Mesenchymal stem cell (in vitro differentiated cells and primary cell): ENCODE results near the gene RHOD.

Source experiments
- DNase-seq: peaks from one replicate; pipeline ENCODE4 v3.0.0-alpha.2; 2013
- H2AFZ ChIP-seq: one replicate; pipeline ENCODE4 v1.6.1; 2013; ENCODE audit warnings: low read depth, mild to moderate bottlenecking, control low read depth, inconsistent platforms, low read length, moderate library complexity
- H2AK5ac ChIP-seq: 2 replicates; pipeline ENCODE4 v1.6.1; 2013; ENCODE audit warnings: low read length, moderate library complexity, mild to moderate bottlenecking, inconsistent platforms; ENCODE audit not compliant: severe bottlenecking
- H2BK120ac ChIP-seq: one replicate; pipeline ENCODE4 v1.6.1; 2013; ENCODE audit warnings: low read depth, mild to moderate bottlenecking, inconsistent platforms, low read length, moderate library complexity
- H2BK12ac ChIP-seq, 2 experiments: one replicate each; pipeline ENCODE4 v1.6.1; 2013; ENCODE audit warnings: inconsistent platforms in 2 of 2, low read length in 2 of 2, mild to moderate bottlenecking in 2 of 2, moderate library complexity in 2 of 2, control low read depth in 1 of 2
- H2BK15ac ChIP-seq: one replicate; pipeline ENCODE4 v1.6.1; 2013; ENCODE audit warnings: mild to moderate bottlenecking, low read depth, inconsistent platforms; ENCODE audit not compliant: poor library complexity, severe bottlenecking
- H2BK5ac ChIP-seq: 2 replicates; pipeline ENCODE4 v1.6.1; 2013; ENCODE audit warnings: low read depth, mild to moderate bottlenecking, low read length, control low read depth, inconsistent platforms; ENCODE audit not compliant: poor library complexity, severe bottlenecking
- H3K14ac ChIP-seq, 2 experiments: one replicate each; pipeline ENCODE4 v1.6.1; 2013; ENCODE audit warnings: inconsistent platforms in 2 of 2, low read length in 2 of 2, control low read depth in 1 of 2, mild to moderate bottlenecking in 1 of 2, moderate library complexity in 1 of 2
- H3K18ac ChIP-seq, 2 experiments: one replicate each; pipeline ENCODE4 v1.6.1; 2013; ENCODE audit warnings: inconsistent platforms in 2 of 2, low read length in 2 of 2, control low read depth in 1 of 2, low read depth in 1 of 2, mild to moderate bottlenecking in 1 of 2
- H3K23ac ChIP-seq, 2 experiments: one replicate each; pipeline ENCODE4 v1.6.1; 2013; ENCODE audit warnings: inconsistent platforms in 2 of 2, low read length in 2 of 2, mild to moderate bottlenecking in 2 of 2, moderate library complexity in 2 of 2, control low read depth in 1 of 2
- H3K27ac ChIP-seq: 2 replicates; pipeline ENCODE4 v1.5.1; 2013; ENCODE audit warnings: mild to moderate bottlenecking, moderate library complexity, low read length, control low read depth, inconsistent platforms; ENCODE audit not compliant: poor library complexity, severe bottlenecking
- H3K27me3 ChIP-seq, 2 experiments: 2 replicates each; pipeline versions ENCODE4 v1.6.1 to v1.7.0; 2013; ENCODE audit warnings: low read length in 2 of 2, mild to moderate bottlenecking in 2 of 2, moderate library complexity in 2 of 2, control low read depth in 1 of 2, inconsistent platforms in 1 of 2; ENCODE audit not compliant: control insufficient read depth in 1 of 2, insufficient read depth in 1 of 2
- H3K36me3 ChIP-seq, 2 experiments: 2 replicates each; pipeline versions ENCODE4 v1.6.1 to v1.7.0; 2013; ENCODE audit warnings: low read length in 2 of 2, control low read depth in 1 of 2, inconsistent platforms in 1 of 2, low read depth in 1 of 2, mild to moderate bottlenecking in 1 of 2; ENCODE audit not compliant: insufficient read depth in 2 of 2, control insufficient read depth in 1 of 2
- H3K4ac ChIP-seq, 2 experiments: one replicate each; pipeline ENCODE4 v1.6.1; 2013; ENCODE audit warnings: inconsistent platforms in 2 of 2, low read length in 2 of 2, mild to moderate bottlenecking in 2 of 2, moderate library complexity in 2 of 2, control low read depth in 1 of 2, low read depth in 1 of 2
- H3K4me1 ChIP-seq: 2 replicates; pipeline ENCODE4 v1.6.1; 2013; ENCODE audit warnings: low read depth, low read length, control low read depth; ENCODE audit not compliant: control insufficient read depth, insufficient read depth
- H3K4me2 ChIP-seq: 2 replicates; pipeline ENCODE4 v1.6.1; 2013; ENCODE audit warnings: low read length, mild to moderate bottlenecking, inconsistent platforms; ENCODE audit not compliant: poor library complexity, severe bottlenecking
- H3K4me3 ChIP-seq, 2 experiments: 2 replicates each; pipeline versions ENCODE4 v1.5.1 to v1.7.0; 2013; ENCODE audit warnings: low read length in 2 of 2, mild to moderate bottlenecking in 2 of 2, control low read depth in 1 of 2, low read depth in 1 of 2; ENCODE audit not compliant: insufficient read depth in 1 of 2
- H3K79me1 ChIP-seq: replicated peaks from 2 replicates; pipeline ENCODE4 v1.6.1; 2013; ENCODE audit warnings: mild to moderate bottlenecking, control low read depth, low read length, inconsistent platforms; ENCODE audit not compliant: poor library complexity, severe bottlenecking
- H3K9ac ChIP-seq: 2 replicates; pipeline ENCODE4 v1.7.0; 2013; ENCODE audit warnings: mild to moderate bottlenecking, low read length, moderate library complexity
- H3K9me3 ChIP-seq: 2 replicates; pipeline ENCODE4 v1.7.0; 2013; ENCODE audit warnings: mild to moderate bottlenecking, low read length; ENCODE audit not compliant: control insufficient read depth
- H4K8ac ChIP-seq: one replicate; pipeline ENCODE4 v1.6.1; 2013; ENCODE audit warnings: inconsistent platforms, mild to moderate bottlenecking, low read length, moderate library complexity
- H4K91ac ChIP-seq: one replicate; pipeline ENCODE4 v1.6.1; 2013; ENCODE audit warnings: mild to moderate bottlenecking, low read length, inconsistent platforms
- WGBS: methylation state at CpG from one replicate; pipeline ENCODE4 v1.1.7; 2013; ENCODE audit warnings: mixed read lengths; 5-methylcytosine and 5-hydroxymethylcytosine counted together

The RHOD gene

DNA sequence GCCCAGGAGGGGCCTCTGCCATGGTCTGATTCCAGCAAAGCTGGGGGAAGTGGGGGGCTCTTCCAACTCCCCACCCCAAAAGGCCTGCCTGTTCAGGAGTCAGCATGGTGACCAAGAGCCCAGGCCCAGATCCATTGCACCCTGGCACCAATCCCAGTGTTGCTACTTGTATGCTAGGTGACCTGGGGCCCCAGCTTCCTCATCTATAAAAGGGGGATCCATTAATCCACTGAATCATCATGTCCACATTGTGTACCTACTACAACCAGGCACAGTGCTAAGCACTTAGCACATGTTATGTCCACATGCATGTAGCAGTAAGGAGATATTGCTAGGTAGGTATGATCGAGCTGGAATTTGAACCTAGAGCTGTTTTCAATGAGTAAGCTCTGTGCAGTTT, 31.7 kb upstream of the RHOD start:
- WGBS = 94% methylated on average over 1 of the region's 1 CpG

GRCh38 chr11:67025750-67026149, 30.9 kb upstream of the RHOD start:
- Histone ChIP-seq H4K8ac (no peak overlapping the region), H3K4me1 (peaks cover 34% of the 10 kb centered on the region), H3K23ac (no peak overlapping the region), H3K18ac (no peak overlapping the region), H3K4me3 (no peak overlapping the region), H3K79me1 (no peaks in the 10 kb centered on the region), H2AK5ac (no peak overlapping the region), H2AFZ (no peak overlapping the region), H2BK12ac (no peak overlapping the region), H2BK5ac (no peak overlapping the region), H2BK120ac (no peak overlapping the region), H4K91ac (no peak overlapping the region), H2BK15ac (no peak overlapping the region), H3K4ac (no peak overlapping the region), H3K27me3 (peaks cover 0 to 36% of the 10 kb centered on the region in 2 experiments), H3K9me3 (no peaks in the 10 kb centered on the region), H3K9ac (no peak overlapping the region), H3K14ac (no peak overlapping the region), H3K27ac (no peak overlapping the region), H3K4me2 (no peak overlapping the region), H3K36me3 (no peaks in the 10 kb centered on the region)
- WGBS = 88% methylated on average over 5 of the region's 8 CpGs
- DNase-seq = no peak

More for the DNA sequence above, 31.7 kb upstream of the RHOD start:
- Histone ChIP-seq H3K4me3 (no peak overlapping the region), H3K4me1 (peaks cover 33% of the 10 kb centered on the region), H2AFZ (no peak overlapping the region), H2AK5ac (no peak overlapping the region), H2BK12ac (no peak overlapping the region), H4K8ac (no peak overlapping the region), H3K27ac (no peak overlapping the region), H2BK15ac (no peak overlapping the region), H4K91ac (no peak overlapping the region), H2BK5ac (no peak overlapping the region), H3K79me1 (no peaks in the 10 kb centered on the region), H3K14ac (no peak overlapping the region), H3K23ac (no peak overlapping the region), H3K27me3 (peaks cover 0 to 36% of the 10 kb centered on the region in 2 experiments), H3K9me3 (no peaks in the 10 kb centered on the region), H3K4ac (no peak overlapping the region), H3K9ac (no peak overlapping the region), H2BK120ac (no peak overlapping the region), H3K18ac (no peak overlapping the region), H3K36me3 (no peaks in the 10 kb centered on the region), H3K4me2 (no peak overlapping the region)
- DNase-seq = no peak

DNA sequence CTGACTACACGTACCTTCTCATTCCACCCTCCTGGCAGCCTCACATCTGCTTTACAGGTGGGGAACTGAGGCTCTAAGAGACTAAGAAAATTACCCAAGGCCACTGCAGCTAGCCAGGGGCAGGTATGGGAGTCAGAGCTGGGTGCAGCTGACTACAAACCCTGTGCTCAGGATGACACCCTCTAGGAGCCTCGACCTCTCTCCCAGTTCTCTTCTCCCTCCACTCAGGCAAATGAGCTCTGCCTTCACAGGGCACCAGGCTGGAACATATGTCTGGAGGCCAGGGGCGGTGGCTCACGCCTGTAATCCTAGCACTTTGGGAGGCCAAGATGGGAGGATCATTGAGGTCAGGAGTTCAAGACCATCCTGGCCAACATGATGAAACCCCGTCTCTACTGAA, 29.7 kb upstream of the RHOD start:
- no peak overlapping the region for H2BK15ac ChIP-seq
- no peak overlapping the region for H2AK5ac ChIP-seq
- H3K27me3 ChIP-seq = peaks cover 0 to 36% of the 10 kb centered on the region in 2 experiments
- no peak overlapping the region for H2AFZ ChIP-seq
- no peak overlapping the region for H3K4ac ChIP-seq
- no peak overlapping the region for H3K18ac ChIP-seq
- H3K4me1 ChIP-seq = peaks cover 40% of the 10 kb centered on the region
- no peaks in the 10 kb centered on the region for H3K9me3 ChIP-seq
- H3K36me3 ChIP-seq = peaks cover 0 to 2% of the 10 kb centered on the region in 2 experiments
- H3K14ac ChIP-seq = no peak overlapping the region
- no peaks in the 10 kb centered on the region for H3K79me1 ChIP-seq
- no peak overlapping the region for H2BK12ac ChIP-seq
- H4K91ac ChIP-seq = no peak overlapping the region
- H2BK5ac ChIP-seq = no peak overlapping the region
- H3K4me3 ChIP-seq = no peak overlapping the region
- WGBS = 95% methylated on average over 4 of the region's 5 CpGs
- DNase-seq = no peak
- no peak overlapping the region for H3K4me2 ChIP-seq
- H2BK120ac ChIP-seq = no peak overlapping the region
- no peak overlapping the region for H4K8ac ChIP-seq
- no peak overlapping the region for H3K27ac ChIP-seq
- H3K23ac ChIP-seq = no peak overlapping the region
- H3K9ac ChIP-seq = no peak overlapping the region

DNA sequence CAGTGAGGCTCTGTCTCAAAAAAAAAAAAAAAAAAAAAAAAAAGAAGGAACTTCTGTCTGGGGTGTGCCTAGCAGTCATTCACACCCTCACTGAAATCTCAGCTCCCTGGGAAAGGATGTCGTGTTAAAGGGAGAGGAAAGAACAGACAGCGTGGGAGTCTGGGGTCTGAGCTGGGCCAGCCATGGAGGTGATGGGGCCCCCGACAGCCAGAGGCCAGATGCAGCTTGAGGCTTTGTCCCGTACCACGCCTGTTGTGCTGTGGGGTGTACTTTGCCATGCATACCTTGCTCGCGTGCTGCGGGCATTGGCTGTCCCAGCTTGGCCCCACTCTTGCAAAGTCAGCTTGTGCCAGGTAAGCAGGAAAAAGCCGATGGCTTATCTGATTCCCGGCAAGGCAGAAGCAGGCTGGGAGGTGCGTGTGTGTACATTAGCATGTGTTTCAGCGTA, 29.1 kb upstream of the RHOD start:
- Histone ChIP-seq H4K91ac (no peak overlapping the region), H3K27me3 (peaks cover 0 to 32% of the 10 kb centered on the region in 2 experiments), H2BK12ac (no peak overlapping the region), H3K79me1 (no peaks in the 10 kb centered on the region), H3K18ac (no peak overlapping the region), H3K4me2 (no peak overlapping the region), H2BK5ac (no peak overlapping the region), H3K9ac (no peak overlapping the region), H3K4ac (no peak overlapping the region), H3K23ac (no peak overlapping the region), H3K4me3 (no peak overlapping the region), H2BK120ac (no peak overlapping the region), H4K8ac (no peak overlapping the region), H3K27ac (no peak overlapping the region), H3K9me3 (no peaks in the 10 kb centered on the region), H3K36me3 (peaks cover 0 to 2% of the 10 kb centered on the region in 2 experiments), H3K14ac (no peak overlapping the region), H2BK15ac (no peak overlapping the region), H2AK5ac (no peak overlapping the region), H3K4me1 (peaks cover 39% of the 10 kb centered on the region), H2AFZ (no peak overlapping the region)
- 95% methylated on average over 12 of the region's 12 CpGs for WGBS
- DNase-seq = no peak
